AG04450 (cell line): Measurements from ENCODE around the gene DYRK2. TPM values are rescaled to one million over a fixed set of nuclear protein-coding genes. Genes with fewer than 3 reads are reported as not detected.

Source experiments
- CTCF ChIA-PET: fragments of 300-600, 350-600 bp; formaldehyde crosslinking; extraction: SDS; loops from one replicate; lab custom pipeline; 2022; ENCODE audit warnings: antibody characterized with exemption, inconsistent platforms; lab: Charles Lee
- POLR2A ChIA-PET: fragments of 350-600 bp; formaldehyde crosslinking; extraction: SDS; loops from one replicate; lab custom pipeline; 2021; ENCODE audit warnings: antibody characterized with exemption, inconsistent platforms; lab: Yijun Ruan, JAX
- DNase-seq: peaks from one replicate; pipeline ENCODE4 v3.0.0-alpha.2; 2011; ENCODE audit warnings: low read depth, low spot score
- H3K27ac ChIP-seq: one replicate; pipeline ENCODE4 v1.5.1; 2012; ENCODE audit warnings: low read depth, low read length, control low read depth
- H3K27me3 ChIP-seq: one replicate; pipeline ENCODE4 v1.6.0; 2012; ENCODE audit warnings: low read length; ENCODE audit not compliant: control insufficient read depth, insufficient read depth
- H3K4me3 ChIP-seq: 2 replicates; pipeline ENCODE4 v1.5.1; 2011; ENCODE audit warnings: mild to moderate bottlenecking, low read depth, low read length, control low read depth
- H3K9me3 ChIP-seq: 2 replicates; pipeline ENCODE4 v1.5.1; 2012; ENCODE audit warnings: low read length; ENCODE audit not compliant: control insufficient read depth, insufficient read depth
- polyA plus RNA-seq: library from polyadenylated mRNA; depleted of rRNA; stranded (reverse); fragments of >200 nt; gene quantifications from 2 replicates; pipeline ENCODE4 v1.2.3, GENCODE V29; 2011
- TF ChIP-seq, protein P1 (sequence below): IDR thresholded peaks from 2 replicates; pipeline ENCODE4 v1.5.1; 2011; ENCODE audit warnings: low read depth, low read length, control low read depth, inconsistent platforms

Gene DYRK2
- polyA plus RNA-seq, 1 experiment = 15.3 TPM

DNA sequence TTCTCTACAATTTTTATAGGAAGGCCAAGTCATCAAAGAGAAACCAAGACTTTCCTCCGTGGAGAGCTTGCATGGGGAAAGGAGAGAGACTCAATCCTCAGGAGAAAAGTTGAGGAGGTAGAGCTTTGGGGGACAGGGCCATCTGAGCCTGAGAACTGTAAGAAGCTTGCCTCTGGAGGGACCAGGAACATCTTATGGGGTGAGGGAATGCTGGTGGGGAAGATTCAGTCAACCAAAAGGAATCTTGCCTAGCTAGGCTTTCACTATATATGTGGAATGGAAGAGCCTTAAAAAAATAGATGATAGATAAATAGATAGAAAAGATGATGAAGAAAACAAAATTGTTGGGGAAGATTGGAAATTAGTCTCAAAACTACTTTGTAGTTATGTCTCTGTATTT, 63.5 kb downstream of the DYRK2 start:
- ChIA-PET POLR2A (no interaction called here), CTCF (no interaction called here)
- H3K9me3 ChIP-seq = no peaks in the 10 kb centered on the region
- no peak overlapping the region for H3K27ac ChIP-seq
- H3K27me3 ChIP-seq = no peaks in the 10 kb centered on the region
- TF ChIP-seq, protein P1, sequence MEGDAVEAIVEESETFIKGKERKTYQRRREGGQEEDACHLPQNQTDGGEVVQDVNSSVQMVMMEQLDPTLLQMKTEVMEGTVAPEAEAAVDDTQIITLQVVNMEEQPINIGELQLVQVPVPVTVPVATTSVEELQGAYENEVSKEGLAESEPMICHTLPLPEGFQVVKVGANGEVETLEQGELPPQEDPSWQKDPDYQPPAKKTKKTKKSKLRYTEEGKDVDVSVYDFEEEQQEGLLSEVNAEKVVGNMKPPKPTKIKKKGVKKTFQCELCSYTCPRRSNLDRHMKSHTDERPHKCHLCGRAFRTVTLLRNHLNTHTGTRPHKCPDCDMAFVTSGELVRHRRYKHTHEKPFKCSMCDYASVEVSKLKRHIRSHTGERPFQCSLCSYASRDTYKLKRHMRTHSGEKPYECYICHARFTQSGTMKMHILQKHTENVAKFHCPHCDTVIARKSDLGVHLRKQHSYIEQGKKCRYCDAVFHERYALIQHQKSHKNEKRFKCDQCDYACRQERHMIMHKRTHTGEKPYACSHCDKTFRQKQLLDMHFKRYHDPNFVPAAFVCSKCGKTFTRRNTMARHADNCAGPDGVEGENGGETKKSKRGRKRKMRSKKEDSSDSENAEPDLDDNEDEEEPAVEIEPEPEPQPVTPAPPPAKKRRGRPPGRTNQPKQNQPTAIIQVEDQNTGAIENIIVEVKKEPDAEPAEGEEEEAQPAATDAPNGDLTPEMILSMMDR = no peak
- no peak for DNase-seq
- no peak overlapping the region for H3K4me3 ChIP-seq

GRCh38 chr12:67714648-67715047, 66.1 kb downstream of the DYRK2 start:
- Histone ChIP-seq H3K27me3 (no peaks in the 10 kb centered on the region), H3K4me3 (no peak overlapping the region), H3K27ac (no peak overlapping the region), H3K9me3 (peaks cover 2% of the 10 kb centered on the region; the same call in 1 of the 2 replicates)
- DNase-seq = no peak
- ChIA-PET POLR2A (no interaction called here), CTCF (interaction anchor here (1.5 kb wide), 1 partner anchor 359 kb away, joined by 7 read pairs; no protein-coding TSS in a partner anchor)
- TF ChIP-seq, protein P1 = no peak
